ENCODE results near the gene TULP1.

DNA sequence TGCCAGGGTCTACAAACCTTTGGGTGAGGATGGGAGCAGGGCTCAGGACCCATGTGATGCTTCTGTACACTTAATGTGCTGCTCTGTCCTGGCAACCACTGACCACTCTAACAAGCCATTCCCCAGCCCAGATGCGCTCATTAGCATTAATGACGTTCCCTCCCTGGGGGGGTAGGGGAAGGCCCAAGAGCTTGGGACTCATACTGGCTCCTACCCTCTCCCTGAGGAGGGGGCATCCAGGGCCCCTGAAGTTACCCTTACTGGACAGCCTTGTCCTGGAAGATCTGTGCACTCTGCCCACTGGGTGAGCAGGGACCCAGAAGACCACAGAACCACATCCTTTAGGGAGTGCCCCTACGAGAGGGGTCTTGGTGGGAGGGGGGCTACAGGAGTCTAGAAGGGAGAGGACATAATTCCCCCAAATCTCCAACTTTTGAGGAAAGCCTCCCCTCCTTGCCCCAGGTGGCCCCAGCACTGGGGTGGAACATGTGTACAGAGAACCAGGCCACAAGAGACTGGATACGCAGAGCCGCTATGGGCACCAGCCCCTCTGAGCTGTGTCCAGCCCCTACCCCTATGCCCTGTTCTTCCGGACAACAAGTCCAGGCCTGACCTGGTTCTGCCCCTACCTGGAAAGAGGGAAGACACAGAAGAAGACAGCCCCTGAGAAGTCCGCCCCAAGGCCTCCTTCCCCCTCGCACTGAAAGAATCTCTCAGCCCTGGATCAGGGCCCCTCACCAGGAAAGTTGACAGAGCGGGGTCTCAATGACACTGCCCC is 17.2 kb downstream of the TULP1 start:
- no peak for TF ChIP-seq MYC (IDR thresholded peaks at IDR 0.05; ENCODE audit: low read depth, low read length)
- TF ChIP-seq, protein P1, sequence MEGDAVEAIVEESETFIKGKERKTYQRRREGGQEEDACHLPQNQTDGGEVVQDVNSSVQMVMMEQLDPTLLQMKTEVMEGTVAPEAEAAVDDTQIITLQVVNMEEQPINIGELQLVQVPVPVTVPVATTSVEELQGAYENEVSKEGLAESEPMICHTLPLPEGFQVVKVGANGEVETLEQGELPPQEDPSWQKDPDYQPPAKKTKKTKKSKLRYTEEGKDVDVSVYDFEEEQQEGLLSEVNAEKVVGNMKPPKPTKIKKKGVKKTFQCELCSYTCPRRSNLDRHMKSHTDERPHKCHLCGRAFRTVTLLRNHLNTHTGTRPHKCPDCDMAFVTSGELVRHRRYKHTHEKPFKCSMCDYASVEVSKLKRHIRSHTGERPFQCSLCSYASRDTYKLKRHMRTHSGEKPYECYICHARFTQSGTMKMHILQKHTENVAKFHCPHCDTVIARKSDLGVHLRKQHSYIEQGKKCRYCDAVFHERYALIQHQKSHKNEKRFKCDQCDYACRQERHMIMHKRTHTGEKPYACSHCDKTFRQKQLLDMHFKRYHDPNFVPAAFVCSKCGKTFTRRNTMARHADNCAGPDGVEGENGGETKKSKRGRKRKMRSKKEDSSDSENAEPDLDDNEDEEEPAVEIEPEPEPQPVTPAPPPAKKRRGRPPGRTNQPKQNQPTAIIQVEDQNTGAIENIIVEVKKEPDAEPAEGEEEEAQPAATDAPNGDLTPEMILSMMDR (IDR thresholded peaks at IDR 0.05; ENCODE audit: low read depth, low read length), result no peak

Data from NB4 (cell line).